IMR-90 (cell line): ENCODE measurements around the gene RPA3.

ENCODE experiments used
- CTCF ChIP-seq: conservative IDR thresholded peaks from 2 replicates; pipeline ENCODE4 v1.5.1; 2012; ENCODE audit warnings: mild to moderate bottlenecking, low read depth, low read length, improper control_type of control experiment
- MAFK ChIP-seq: IDR thresholded peaks from 2 replicates; pipeline ENCODE4 v1.6.1; 2012; ENCODE audit warnings: low read depth, low read length, improper control_type of control experiment

DNA sequence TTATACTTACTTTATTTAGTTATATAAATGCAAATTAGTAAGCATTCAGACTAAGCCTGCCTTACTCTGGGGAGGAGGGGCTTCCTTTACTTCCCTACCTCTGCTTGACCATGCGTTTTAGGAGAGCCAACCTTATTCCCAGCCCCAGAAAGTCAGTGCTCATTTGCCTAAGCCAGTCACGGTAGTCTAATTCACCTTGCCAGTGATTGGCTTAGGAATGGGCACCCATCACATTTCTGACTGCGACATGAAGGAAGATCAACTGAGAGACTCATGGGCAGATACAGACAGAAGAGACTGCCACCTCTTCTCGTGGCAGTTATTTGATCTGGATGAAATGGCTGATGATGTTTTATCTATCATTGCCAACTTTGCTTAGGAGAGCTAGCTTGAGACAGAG lies 29.5 kb downstream of the RPA3 start:
- TF ChIP-seq CTCF (no peak), MAFK (no peak)
